ENCODE results near the gene HTR4.

The HTR4 gene

GRCh38 chr5:148623101-148623500 is 31.2 kb downstream of the HTR4 start:
- peaks cover 0 to 6% of the 10 kb centered on the region in 2 experiments for H3K27me3 ChIP-seq (ENCODE audit: control insufficient read depth in 1 of 2, insufficient read depth in 1 of 2, low read length in 2 of 2)
- DNase-seq: no peak
- H3K4ac ChIP-seq (ENCODE audit: low read depth in 1 of 2, low read length in 2 of 2): no peak overlapping the region
- no peak overlapping the region for H4K91ac ChIP-seq (ENCODE audit: low read length)
- 80% methylated on average over 1 of the region's 2 CpGs for WGBS
- H3K79me1 ChIP-seq (replicated peaks; ENCODE audit: low read length, poor library complexity, severe bottlenecking): no peaks in the 10 kb centered on the region
- no peak overlapping the region for H3K27ac ChIP-seq (ENCODE audit: low read length, poor library complexity, severe bottlenecking)
- no peak overlapping the region for H2BK15ac ChIP-seq (ENCODE audit: low read depth, poor library complexity, severe bottlenecking)
- no peak overlapping the region for H3K18ac ChIP-seq (ENCODE audit: low read depth in 1 of 2, low read length in 2 of 2)
- H4K8ac ChIP-seq (ENCODE audit: low read length): no peak overlapping the region
- H3K36me3 ChIP-seq (ENCODE audit: control insufficient read depth in 1 of 2, insufficient read depth in 2 of 2, low read depth in 1 of 2, low read length in 2 of 2): no peaks in the 10 kb centered on the region
- no peak overlapping the region for H3K4me2 ChIP-seq (ENCODE audit: low read length, poor library complexity, severe bottlenecking)
- no peak overlapping the region for H3K23ac ChIP-seq (ENCODE audit: low read length in 2 of 2)
- no peak overlapping the region for H2AFZ ChIP-seq (ENCODE audit: low read depth, low read length)
- H3K14ac ChIP-seq (ENCODE audit: low read length in 2 of 2): no peak overlapping the region
- H3K4me3 ChIP-seq (ENCODE audit: insufficient read depth in 1 of 2, low read depth in 1 of 2, low read length in 2 of 2): no peak overlapping the region
- H2BK120ac ChIP-seq (ENCODE audit: low read depth, low read length): no peak overlapping the region
- no peak overlapping the region for H2BK5ac ChIP-seq (ENCODE audit: low read depth, low read length, poor library complexity, severe bottlenecking)
- H3K9ac ChIP-seq (ENCODE audit: low read length): no peak overlapping the region
- no peaks in the 10 kb centered on the region for H3K4me1 ChIP-seq (ENCODE audit: control insufficient read depth, insufficient read depth, low read depth, low read length)
- H2AK5ac ChIP-seq (ENCODE audit: low read length, severe bottlenecking): no peak overlapping the region
- no peaks in the 10 kb centered on the region for H3K9me3 ChIP-seq (ENCODE audit: control insufficient read depth, low read length)
- H2BK12ac ChIP-seq (ENCODE audit: low read length in 2 of 2): no peak overlapping the region

- no peak overlapping the region for H3K18ac ChIP-seq (ENCODE audit: low read depth in 1 of 2, low read length in 2 of 2)
- no peak overlapping the region for H3K4ac ChIP-seq (ENCODE audit: low read depth in 1 of 2, low read length in 2 of 2)
- no peak overlapping the region for H3K4me2 ChIP-seq (ENCODE audit: low read length, poor library complexity, severe bottlenecking)
- H3K23ac ChIP-seq (ENCODE audit: low read length in 2 of 2): no peak overlapping the region
- H2BK5ac ChIP-seq (ENCODE audit: low read depth, low read length, poor library complexity, severe bottlenecking): no peak overlapping the region
- no peak overlapping the region for H2AFZ ChIP-seq (ENCODE audit: low read depth, low read length)
- no peak overlapping the region for H4K91ac ChIP-seq (ENCODE audit: low read length)
- no peak overlapping the region for H3K9ac ChIP-seq (ENCODE audit: low read length)
- WGBS: 36% methylated on average over 2 of the region's 2 CpGs
- H3K27ac ChIP-seq (ENCODE audit: low read length, poor library complexity, severe bottlenecking): no peak overlapping the region
- no peak for DNase-seq
- H3K4me1 ChIP-seq (ENCODE audit: control insufficient read depth, insufficient read depth, low read depth, low read length): no peaks in the 10 kb centered on the region
- no peaks in the 10 kb centered on the region for H3K36me3 ChIP-seq (ENCODE audit: control insufficient read depth in 1 of 2, insufficient read depth in 2 of 2, low read depth in 1 of 2, low read length in 2 of 2)
- no peaks in the 10 kb centered on the region for H3K27me3 ChIP-seq (ENCODE audit: control insufficient read depth in 1 of 2, insufficient read depth in 1 of 2, low read length in 2 of 2)
- no peak overlapping the region for H3K4me3 ChIP-seq (ENCODE audit: insufficient read depth in 1 of 2, low read depth in 1 of 2, low read length in 2 of 2)
- no peaks in the 10 kb centered on the region for H3K9me3 ChIP-seq (ENCODE audit: control insufficient read depth, low read length)
- no peak overlapping the region for H2BK120ac ChIP-seq (ENCODE audit: low read depth, low read length)
- H3K79me1 ChIP-seq (replicated peaks; ENCODE audit: low read length, poor library complexity, severe bottlenecking): no peaks in the 10 kb centered on the region
- H4K8ac ChIP-seq (ENCODE audit: low read length): no peak overlapping the region
- H2BK15ac ChIP-seq (ENCODE audit: low read depth, poor library complexity, severe bottlenecking): no peak overlapping the region
- no peak overlapping the region for H3K14ac ChIP-seq (ENCODE audit: low read length in 2 of 2)
- no peak overlapping the region for H2AK5ac ChIP-seq (ENCODE audit: low read length, severe bottlenecking)
- H2BK12ac ChIP-seq (ENCODE audit: low read length in 2 of 2): no peak overlapping the region
Observed at GRCh38 chr5:148620696-148621095, 33.6 kb downstream of the HTR4 start.

GRCh38 chr5:148620091-148620490 is 34.2 kb downstream of the HTR4 start:
- H3K9ac ChIP-seq (ENCODE audit: low read length): no peak overlapping the region
- H2BK5ac ChIP-seq (ENCODE audit: low read depth, low read length, poor library complexity, severe bottlenecking): no peak overlapping the region
- H3K4me3 ChIP-seq (ENCODE audit: insufficient read depth in 1 of 2, low read depth in 1 of 2, low read length in 2 of 2): no peak overlapping the region
- H4K8ac ChIP-seq (ENCODE audit: low read length): no peak overlapping the region
- no peak overlapping the region for H2BK120ac ChIP-seq (ENCODE audit: low read depth, low read length)
- H3K9me3 ChIP-seq (ENCODE audit: control insufficient read depth, low read length): no peaks in the 10 kb centered on the region
- no peak overlapping the region for H3K18ac ChIP-seq (ENCODE audit: low read depth in 1 of 2, low read length in 2 of 2)
- no peak overlapping the region for H2BK12ac ChIP-seq (ENCODE audit: low read length in 2 of 2)
- H3K23ac ChIP-seq (ENCODE audit: low read length in 2 of 2): no peak overlapping the region
- H3K4ac ChIP-seq (ENCODE audit: low read depth in 1 of 2, low read length in 2 of 2): no peak overlapping the region
- DNase-seq: no peak
- no peak overlapping the region for H2AK5ac ChIP-seq (ENCODE audit: low read length, severe bottlenecking)
- H4K91ac ChIP-seq (ENCODE audit: low read length): no peak overlapping the region
- no peak overlapping the region for H2AFZ ChIP-seq (ENCODE audit: low read depth, low read length)
- H3K4me1 ChIP-seq (ENCODE audit: control insufficient read depth, insufficient read depth, low read depth, low read length): no peaks in the 10 kb centered on the region
- H3K4me2 ChIP-seq (ENCODE audit: low read length, poor library complexity, severe bottlenecking): no peak overlapping the region
- H3K27ac ChIP-seq (ENCODE audit: low read length, poor library complexity, severe bottlenecking): no peak overlapping the region
- WGBS: 27% methylated on average over 1 of the region's 3 CpGs
- H3K79me1 ChIP-seq (replicated peaks; ENCODE audit: low read length, poor library complexity, severe bottlenecking): no peaks in the 10 kb centered on the region
- no peaks in the 10 kb centered on the region for H3K27me3 ChIP-seq (ENCODE audit: control insufficient read depth in 1 of 2, insufficient read depth in 1 of 2, low read length in 2 of 2)
- no peak overlapping the region for H2BK15ac ChIP-seq (ENCODE audit: low read depth, poor library complexity, severe bottlenecking)
- no peak overlapping the region for H3K14ac ChIP-seq (ENCODE audit: low read length in 2 of 2)
- no peaks in the 10 kb centered on the region for H3K36me3 ChIP-seq (ENCODE audit: control insufficient read depth in 1 of 2, insufficient read depth in 2 of 2, low read depth in 1 of 2, low read length in 2 of 2)

GRCh38 chr5:148619484-148619883 is 34.8 kb downstream of the HTR4 start:
- 64% methylated on average over 3 of the region's 3 CpGs for WGBS
- no peaks in the 10 kb centered on the region for H3K79me1 ChIP-seq (replicated peaks; ENCODE audit: low read length, poor library complexity, severe bottlenecking)
- H2BK120ac ChIP-seq (ENCODE audit: low read depth, low read length): no peak overlapping the region
- H3K18ac ChIP-seq (ENCODE audit: low read depth in 1 of 2, low read length in 2 of 2): no peak overlapping the region
- no peaks in the 10 kb centered on the region for H3K36me3 ChIP-seq (ENCODE audit: control insufficient read depth in 1 of 2, insufficient read depth in 2 of 2, low read depth in 1 of 2, low read length in 2 of 2)
- no peak overlapping the region for H2AFZ ChIP-seq (ENCODE audit: low read depth, low read length)
- no peak overlapping the region for H3K4me3 ChIP-seq (ENCODE audit: insufficient read depth in 1 of 2, low read depth in 1 of 2, low read length in 2 of 2)
- H3K27ac ChIP-seq (ENCODE audit: low read length, poor library complexity, severe bottlenecking): no peak overlapping the region
- H3K23ac ChIP-seq (ENCODE audit: low read length in 2 of 2): no peak overlapping the region
- no peak overlapping the region for H3K14ac ChIP-seq (ENCODE audit: low read length in 2 of 2)
- no peaks in the 10 kb centered on the region for H3K9me3 ChIP-seq (ENCODE audit: control insufficient read depth, low read length)
- H3K27me3 ChIP-seq (ENCODE audit: control insufficient read depth in 1 of 2, insufficient read depth in 1 of 2, low read length in 2 of 2): no peaks in the 10 kb centered on the region
- H4K8ac ChIP-seq (ENCODE audit: low read length): no peak overlapping the region
- H2AK5ac ChIP-seq (ENCODE audit: low read length, severe bottlenecking): no peak overlapping the region
- DNase-seq: no peak
- no peak overlapping the region for H2BK15ac ChIP-seq (ENCODE audit: low read depth, poor library complexity, severe bottlenecking)
- no peak overlapping the region for H3K9ac ChIP-seq (ENCODE audit: low read length)
- no peak overlapping the region for H3K4ac ChIP-seq (ENCODE audit: low read depth in 1 of 2, low read length in 2 of 2)
- H2BK5ac ChIP-seq (ENCODE audit: low read depth, low read length, poor library complexity, severe bottlenecking): no peak overlapping the region
- no peak overlapping the region for H4K91ac ChIP-seq (ENCODE audit: low read length)
- H3K4me2 ChIP-seq (ENCODE audit: low read length, poor library complexity, severe bottlenecking): no peak overlapping the region
- no peaks in the 10 kb centered on the region for H3K4me1 ChIP-seq (ENCODE audit: control insufficient read depth, insufficient read depth, low read depth, low read length)
- H2BK12ac ChIP-seq (ENCODE audit: low read length in 2 of 2): no peak overlapping the region
